ENCODE data around the gene ZFAND2A.
"Not testable (repeated sequence)": the region's sequence is repeated elsewhere in the genome, so short reads cannot be mapped to it uniquely, and the experiment has no call there.

Gene ZFAND2A

GRCh38 chr7:1174881-1175596, 15.0 kb upstream of the ZFAND2A start:
- DNase-seq (ENCODE audit: low spot score), result no peak

- no peak for DNase-seq (ENCODE audit: low spot score)
These were observed 14.0 kb upstream of the ZFAND2A start for GRCh38 chr7:1174002-1174401.

- DNase-seq (ENCODE audit: low spot score), result no peak
These were observed 12.9 kb upstream of the ZFAND2A start for GRCh38 chr7:1172666-1173523.

- not testable (repeated sequence) for DNase-seq (ENCODE audit: low spot score)
These were observed 11.5 kb upstream of the ZFAND2A start for GRCh38 chr7:1171516-1171915.

- no peak for DNase-seq (ENCODE audit: low spot score)
These were observed 10.9 kb upstream of the ZFAND2A start for GRCh38 chr7:1170741-1171501.

GRCh38 chr7:1169409-1170368, 9.7 kb upstream of the ZFAND2A start:
- peak; percentile 85 for DNase-seq (ENCODE audit: low spot score)

- DNase-seq (ENCODE audit: low spot score), result no peak
These were observed 8.4 kb upstream of the ZFAND2A start for GRCh38 chr7:1168422-1168821.

GRCh38 chr7:1164436-1164835, 4.4 kb upstream of the ZFAND2A start:
- DNase-seq (ENCODE audit: low spot score), result no peak

- DNase-seq (ENCODE audit: low spot score), result no peak
These were observed 3.1 kb upstream of the ZFAND2A start for GRCh38 chr7:1163121-1163520.

- DNase-seq (ENCODE audit: low spot score), result no peak
These were observed 650 bp upstream of the ZFAND2A start for GRCh38 chr7:1160670-1161021.

GRCh38 chr7:1159231-1159630, 765 bp downstream of the ZFAND2A start:
- DNase-seq (ENCODE audit: low spot score), result not testable (repeated sequence)

- DNase-seq (ENCODE audit: low spot score), result no peak
These were observed 1.5 kb downstream of the ZFAND2A start for GRCh38 chr7:1158203-1159126.

GRCh38 chr7:1156782-1157535, 3.0 kb downstream of the ZFAND2A start:
- no peak for DNase-seq (ENCODE audit: low spot score)

GRCh38 chr7:1155818-1156781, 3.9 kb downstream of the ZFAND2A start:
- not testable (repeated sequence) for DNase-seq (ENCODE audit: low spot score)

- no peak for DNase-seq (ENCODE audit: low spot score)
These were observed 5.7 kb downstream of the ZFAND2A start for GRCh38 chr7:1154172-1154739.

GRCh38 chr7:1152492-1152891, 7.5 kb downstream of the ZFAND2A start:
- no peak for DNase-seq (ENCODE audit: low spot score)

GRCh38 chr7:1151653-1152425, 8.2 kb downstream of the ZFAND2A start:
- DNase-seq (ENCODE audit: low spot score), result no peak
